IMR-90 (cell line): Measurements from ENCODE around the gene ENPP7. TPM values are rescaled to one million over a fixed set of nuclear protein-coding genes. Genes with fewer than 3 reads are reported as not detected.
A peak's percentile ranks its signal among the peaks of the same experiment; 100 is the strongest.

Source experiments
- ATAC-seq: fragments of 200-7000 bp; cut with Tn5 transposase; 2 replicates; pipeline ENCODE4 v1.9.1; 2020; ENCODE audit warnings: low read depth, mild to moderate bottlenecking, moderate library complexity
- BruUV-seq: library from RNA; stranded (reverse); fragments of 400-500 nt; replicated peaks from 2 replicates; lab custom pipeline; 2021; lab: Mats Ljungman, UMichigan
- CTCF ChIA-PET: fragments of 300-600 bp; formaldehyde crosslinking; extraction: SDS; loops from one replicate; lab custom pipeline; 2021; ENCODE audit warnings: antibody characterized with exemption; lab: Yijun Ruan, JAX
- POLR2A ChIA-PET: fragments of 300-600 bp; sonication (Branson Sonifier 250); formaldehyde crosslinking; loops from one replicate; lab custom pipeline; 2022; ENCODE audit warnings: antibody characterized with exemption; ENCODE audit not compliant: unreplicated experiment; lab: Charles Lee
- DNase-seq: peaks from one replicate; pipeline ENCODE4 v3.0.0; 2013
- H2AFZ ChIP-seq: replicated peaks from 2 replicates; pipeline ENCODE3; 2013; ENCODE audit warnings: low read length, mild to moderate bottlenecking; ENCODE audit not compliant: poor library complexity
- H2AK5ac ChIP-seq: 2 replicates; pipeline ENCODE4 v1.6.1; 2013; ENCODE audit warnings: low read depth, low read length, inconsistent platforms
- H2AK9ac ChIP-seq: replicated peaks from 2 replicates; pipeline ENCODE3; 2013; ENCODE audit warnings: mild to moderate bottlenecking, low read depth, low read length, moderate library complexity; ENCODE audit not compliant: poor library complexity
- H2BK120ac ChIP-seq: 2 replicates; pipeline ENCODE4 v1.6.1; 2013; ENCODE audit warnings: low read depth, low read length, inconsistent platforms
- H2BK15ac ChIP-seq: 3 replicates; pipeline ENCODE4 v1.6.1; 2013; ENCODE audit warnings: low read depth, low read length, inconsistent platforms
- H2BK20ac ChIP-seq: 2 replicates; pipeline ENCODE4 v1.6.1; 2013; ENCODE audit warnings: low read depth, mild to moderate bottlenecking, inconsistent platforms, low read length, moderate library complexity
- H2BK5ac ChIP-seq: 2 replicates; pipeline ENCODE4 v1.6.1; 2013; ENCODE audit warnings: mild to moderate bottlenecking, low read depth, low read length, inconsistent platforms; ENCODE audit not compliant: poor library complexity, severe bottlenecking
- H3K14ac ChIP-seq: replicated peaks from 2 replicates; pipeline ENCODE4 v1.6.1; 2013; ENCODE audit warnings: low read depth, low read length, inconsistent platforms
- H3K18ac ChIP-seq: 2 replicates; pipeline ENCODE4 v1.6.1; 2013; ENCODE audit warnings: low read depth, low read length, control low read depth
- H3K23ac ChIP-seq: 2 replicates; pipeline ENCODE4 v1.6.1; 2013; ENCODE audit warnings: low read depth, low read length, inconsistent platforms
- H3K27ac ChIP-seq: 2 replicates; pipeline ENCODE4 v1.5.1; 2013; ENCODE audit warnings: mild to moderate bottlenecking, control low read depth, low read length; ENCODE audit not compliant: insufficient read depth
- H3K27me3 ChIP-seq: 2 replicates; pipeline ENCODE4 v1.6.1; 2013; ENCODE audit warnings: low read length; ENCODE audit not compliant: control insufficient read depth, insufficient read depth
- H3K36me3 ChIP-seq: 2 replicates; pipeline ENCODE4 v1.6.1; 2013; ENCODE audit warnings: low read length, mixed read lengths; ENCODE audit not compliant: control insufficient read depth, insufficient read depth
- H3K4ac ChIP-seq: 2 replicates; pipeline ENCODE4 v1.6.1; 2013; ENCODE audit warnings: low read depth, low read length, inconsistent platforms
- H3K4me1 ChIP-seq: 2 replicates; pipeline ENCODE4 v1.6.1; 2013; ENCODE audit warnings: low read length, mixed read lengths; ENCODE audit not compliant: control insufficient read depth, insufficient read depth
- H3K4me2 ChIP-seq: 2 replicates; pipeline ENCODE4 v1.6.1; 2013; ENCODE audit warnings: low read depth, mild to moderate bottlenecking, control low read depth, low read length, moderate library complexity
- H3K4me3 ChIP-seq: 2 replicates; pipeline ENCODE4 v1.5.1; 2013; ENCODE audit warnings: low read depth, mild to moderate bottlenecking, control low read depth, low read length, moderate library complexity; ENCODE audit not compliant: insufficient read depth
- H3K56ac ChIP-seq: 2 replicates; pipeline ENCODE4 v1.6.1; 2013; ENCODE audit warnings: low read length, inconsistent platforms; ENCODE audit not compliant: insufficient read depth; ENCODE audit errors: extremely low read depth
- H3K79me1 ChIP-seq, 2 experiments: 2 replicates each; pipeline ENCODE4 v1.6.1; 2013; ENCODE audit warnings: low read length in 2 of 2, inconsistent platforms in 1 of 2, low read depth in 1 of 2
- H3K9ac ChIP-seq: 2 replicates; pipeline ENCODE4 v1.6.1; 2013; ENCODE audit warnings: low read depth, low read length, control low read depth
- H3K9me1 ChIP-seq: 2 replicates; pipeline ENCODE4 v1.6.1; 2013; ENCODE audit warnings: low read length, inconsistent platforms; ENCODE audit not compliant: insufficient read depth
- H3K9me3 ChIP-seq: 2 replicates; pipeline ENCODE4 v1.6.1; 2013; ENCODE audit warnings: low read length; ENCODE audit not compliant: control insufficient read depth, insufficient read depth
- H4K20me1 ChIP-seq: 2 replicates; pipeline ENCODE4 v1.6.1; 2013; ENCODE audit warnings: low read length, inconsistent platforms; ENCODE audit not compliant: insufficient read depth
- H4K5ac ChIP-seq: 2 replicates; pipeline ENCODE4 v1.6.1; 2013; ENCODE audit warnings: mild to moderate bottlenecking, low read depth, low read length, control low read depth
- H4K8ac ChIP-seq, 2 experiments: 2 replicates each; pipeline ENCODE4 v1.6.1; 2013; ENCODE audit warnings: low read depth in 2 of 2, low read length in 2 of 2, control low read depth in 1 of 2, inconsistent platforms in 1 of 2
- H4K91ac ChIP-seq: 2 replicates; pipeline ENCODE4 v1.6.1; 2013; ENCODE audit warnings: low read depth, low read length, inconsistent platforms; ENCODE audit not compliant: insufficient read depth
- BHLHE40 ChIP-seq: fragments of 150-350 bp; IDR thresholded peaks from 2 replicates; pipeline ENCODE4 v1.6.1; 2016; ENCODE audit warnings: mild to moderate bottlenecking, low read depth, low read length
- CEBPB ChIP-seq: IDR thresholded peaks from 2 replicates; pipeline ENCODE4 v1.6.1; 2012; ENCODE audit warnings: low read depth, low read length, improper control_type of control experiment
- CHD1 ChIP-seq: IDR thresholded peaks from 2 replicates; pipeline ENCODE4 v1.6.1; 2012; ENCODE audit warnings: low read depth, low read length, improper control_type of control experiment
- FOS ChIP-seq: fragments of 150-350 bp; IDR thresholded peaks from 2 replicates; pipeline ENCODE4 v1.6.1; 2016; ENCODE audit warnings: low read depth, low read length
- MAZ ChIP-seq: IDR thresholded peaks from 2 replicates; pipeline ENCODE4 v1.6.1; 2012; ENCODE audit warnings: low read depth, mild to moderate bottlenecking, low read length, improper control_type of control experiment, moderate library complexity, borderline replicate concordance
- NFE2L2 ChIP-seq: fragments of 150-350 bp; IDR thresholded peaks from 2 replicates; pipeline ENCODE4 v1.6.1; 2016; ENCODE audit warnings: low read depth, mild to moderate bottlenecking, low read length
- POLR2A ChIP-seq: IDR thresholded peaks from 2 replicates; pipeline ENCODE4 v1.6.1; 2012; ENCODE audit warnings: mild to moderate bottlenecking, low read depth, low read length
- RAD21 ChIP-seq: IDR thresholded peaks from 2 replicates; pipeline ENCODE4 v1.6.1; 2012; ENCODE audit warnings: low read length, improper control_type of control experiment
- RCOR1 ChIP-seq: IDR thresholded peaks from 2 replicates; pipeline ENCODE4 v1.6.1; 2012; ENCODE audit warnings: mild to moderate bottlenecking, low read length, improper control_type of control experiment; ENCODE audit not compliant: insufficient replicate concordance
- RFX5 ChIP-seq: IDR thresholded peaks from 2 replicates; pipeline ENCODE4 v1.8.0; 2012; ENCODE audit warnings: low read depth, mild to moderate bottlenecking, low read length, moderate library complexity
- WGBS, 2 experiments: methylation state at CpG; one replicate each; pipeline versions ENCODE4 v1.1.5 to v1.1.7; 2013; ENCODE audit warnings: missing lambda C conversion rate in 2 of 2; ENCODE audit not compliant: insufficient read length in 1 of 2; ENCODE audit errors: extremely low coverage in 2 of 2; 5-methylcytosine and 5-hydroxymethylcytosine counted together
- dilution Hi-C: fragments of 300-500 bp; cut with HindIII; formaldehyde crosslinking; loops from one replicate; pipeline ENCODE4 v1.14.3; 2018; ENCODE audit warnings: low sequenced_read_pairs; ENCODE audit not compliant: unreplicated experiment
- in situ Hi-C: fragments of 300-500 bp; cut with MboI; formaldehyde crosslinking; loops from 3 replicates; pipeline ENCODE4 v1.14.3; 2019; ENCODE audit warnings: low sequenced_read_pairs, inconsistent platforms, mixed read lengths
- intact Hi-C: fragments of 100-400 bp; cut with micrococcal nuclease; formaldehyde crosslinking; loops from 2 replicates; pipeline ENCODE4 v1.10.0; 2022
- polyA plus RNA-seq, 3 experiments: library from polyadenylated mRNA; depleted of rRNA; stranded (reverse); fragments of >200 nt; gene quantifications; 2 replicates each; pipeline ENCODE4 v1.2.3, GENCODE V29; 2012; ENCODE audit warnings: low replicate concordance in 1 of 3
- total RNA-seq: library from RNA; depleted of rRNA; stranded (reverse); fragments of >200 nt; gene quantifications from 2 replicates; pipeline ENCODE4 v1.2.3, GENCODE V29; 2012
- TF ChIP-seq, protein P1 (sequence below): fragments of 150-350 bp; IDR thresholded peaks from 2 replicates; pipeline ENCODE4 v1.6.1; 2017; ENCODE audit warnings: mild to moderate bottlenecking, antibody characterized with exemption, low read length, low read depth
- TF ChIP-seq, protein P2 (sequence below): fragments of 150-350 bp; IDR thresholded peaks from 2 replicates; pipeline ENCODE4 v1.6.1; 2016; ENCODE audit warnings: low read depth, mild to moderate bottlenecking, low read length, moderate library complexity, borderline replicate concordance
- TF ChIP-seq, protein P3 (sequence below): conservative IDR thresholded peaks from 2 replicates; pipeline ENCODE4 v1.5.1; 2012; ENCODE audit warnings: mild to moderate bottlenecking, low read depth, low read length, improper control_type of control experiment

Gene ENPP7
- total and polyA plus RNA-seq, 2 of the 4 experiments (the other 2 are of a cell fraction), result not detected

GRCh38 chr17:79747508-79748294, 17.0 kb downstream of the ENPP7 start:
- H3K9me3 ChIP-seq, result no peaks in the 10 kb centered on the region
- no peak overlapping the region for H3K9ac ChIP-seq
- no peak overlapping the region for H4K5ac ChIP-seq
- H4K91ac ChIP-seq, result no peak overlapping the region
- no peak overlapping the region for H3K4me3 ChIP-seq
- dilution Hi-C loops, result no loop called here
- DNase-seq (no peak), ATAC-seq (no peak)
- H3K36me3 ChIP-seq, result no peaks in the 10 kb centered on the region
- H2BK5ac ChIP-seq, result no peak overlapping the region
- no peak overlapping the region for H3K27ac ChIP-seq
- H3K4me1 ChIP-seq, result peaks cover 3% of the 10 kb centered on the region; the same call in 1 of the 2 replicates
- no peak overlapping the region for H3K4ac ChIP-seq
- intact Hi-C loops, result loop anchor here (2.0 to 5.0 kb wide), 2 partner anchors 90 to 245 kb away; partner anchors contain the start of gene CBX4
- H3K18ac ChIP-seq, result no peak overlapping the region
- no peaks in the 10 kb centered on the region for H4K20me1 ChIP-seq
- H4K8ac ChIP-seq, result no peak overlapping the region
- no peaks in the 10 kb centered on the region for H3K79me1 ChIP-seq
- 1% methylated on average over 36 of the region's 74 CpGs; no CpG with 5 or more reads in 1 of the 2 experiments for WGBS, 2 experiments
- TF ChIP-seq RAD21 (no peak), POLR2A (no peak), NFE2L2 (no peak), CHD1 (no peak), BHLHE40 (no peak), MAZ (no peak), FOS (no peak), CEBPB (no peak), RFX5 (no peak), RCOR1 (no peak)
- TF ChIP-seq, protein P1, sequence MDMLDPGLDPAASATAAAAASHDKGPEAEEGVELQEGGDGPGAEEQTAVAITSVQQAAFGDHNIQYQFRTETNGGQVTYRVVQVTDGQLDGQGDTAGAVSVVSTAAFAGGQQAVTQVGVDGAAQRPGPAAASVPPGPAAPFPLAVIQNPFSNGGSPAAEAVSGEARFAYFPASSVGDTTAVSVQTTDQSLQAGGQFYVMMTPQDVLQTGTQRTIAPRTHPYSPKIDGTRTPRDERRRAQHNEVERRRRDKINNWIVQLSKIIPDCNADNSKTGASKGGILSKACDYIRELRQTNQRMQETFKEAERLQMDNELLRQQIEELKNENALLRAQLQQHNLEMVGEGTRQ, result no peak
- TF ChIP-seq, protein P2, sequence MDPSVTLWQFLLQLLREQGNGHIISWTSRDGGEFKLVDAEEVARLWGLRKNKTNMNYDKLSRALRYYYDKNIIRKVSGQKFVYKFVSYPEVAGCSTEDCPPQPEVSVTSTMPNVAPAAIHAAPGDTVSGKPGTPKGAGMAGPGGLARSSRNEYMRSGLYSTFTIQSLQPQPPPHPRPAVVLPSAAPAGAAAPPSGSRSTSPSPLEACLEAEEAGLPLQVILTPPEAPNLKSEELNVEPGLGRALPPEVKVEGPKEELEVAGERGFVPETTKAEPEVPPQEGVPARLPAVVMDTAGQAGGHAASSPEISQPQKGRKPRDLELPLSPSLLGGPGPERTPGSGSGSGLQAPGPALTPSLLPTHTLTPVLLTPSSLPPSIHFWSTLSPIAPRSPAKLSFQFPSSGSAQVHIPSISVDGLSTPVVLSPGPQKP, result no peak
- TF ChIP-seq, protein P3, sequence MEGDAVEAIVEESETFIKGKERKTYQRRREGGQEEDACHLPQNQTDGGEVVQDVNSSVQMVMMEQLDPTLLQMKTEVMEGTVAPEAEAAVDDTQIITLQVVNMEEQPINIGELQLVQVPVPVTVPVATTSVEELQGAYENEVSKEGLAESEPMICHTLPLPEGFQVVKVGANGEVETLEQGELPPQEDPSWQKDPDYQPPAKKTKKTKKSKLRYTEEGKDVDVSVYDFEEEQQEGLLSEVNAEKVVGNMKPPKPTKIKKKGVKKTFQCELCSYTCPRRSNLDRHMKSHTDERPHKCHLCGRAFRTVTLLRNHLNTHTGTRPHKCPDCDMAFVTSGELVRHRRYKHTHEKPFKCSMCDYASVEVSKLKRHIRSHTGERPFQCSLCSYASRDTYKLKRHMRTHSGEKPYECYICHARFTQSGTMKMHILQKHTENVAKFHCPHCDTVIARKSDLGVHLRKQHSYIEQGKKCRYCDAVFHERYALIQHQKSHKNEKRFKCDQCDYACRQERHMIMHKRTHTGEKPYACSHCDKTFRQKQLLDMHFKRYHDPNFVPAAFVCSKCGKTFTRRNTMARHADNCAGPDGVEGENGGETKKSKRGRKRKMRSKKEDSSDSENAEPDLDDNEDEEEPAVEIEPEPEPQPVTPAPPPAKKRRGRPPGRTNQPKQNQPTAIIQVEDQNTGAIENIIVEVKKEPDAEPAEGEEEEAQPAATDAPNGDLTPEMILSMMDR, result no peak
- H2BK120ac ChIP-seq, result no peak overlapping the region
- H3K14ac ChIP-seq, result no peak overlapping the region
- ChIA-PET POLR2A (no interaction called here), CTCF (no interaction called here)
- no peaks in the 10 kb centered on the region for H3K9me1 ChIP-seq
- no peak overlapping the region; the same call in 1 of the 2 replicates for H2AK5ac ChIP-seq
- no peak overlapping the region for H2BK15ac ChIP-seq
- H3K23ac ChIP-seq, result 0 out of 2 replicates have a peak overlapping the region, but pooled peaks have one; percentile 16
- in situ Hi-C loops, result loop anchor here (5.0 kb wide), 1 partner anchor 240 kb away; no protein-coding TSS in a partner anchor
- H2BK20ac ChIP-seq, result no peak overlapping the region
- H3K56ac ChIP-seq, result no peak overlapping the region
- H3K27me3 ChIP-seq, result peaks cover 56% of the 10 kb centered on the region
- H2AK9ac ChIP-seq, result peak overlapping the region; percentile 70
- no TSS peak for BruUV-seq
- H2AFZ ChIP-seq, result peak overlapping the region; percentile 41
- peak overlapping the region; percentile 29; the same call in 1 of the 2 replicates for H3K4me2 ChIP-seq
